Measurements from ENCODE around the gene PAX1.

DNA sequence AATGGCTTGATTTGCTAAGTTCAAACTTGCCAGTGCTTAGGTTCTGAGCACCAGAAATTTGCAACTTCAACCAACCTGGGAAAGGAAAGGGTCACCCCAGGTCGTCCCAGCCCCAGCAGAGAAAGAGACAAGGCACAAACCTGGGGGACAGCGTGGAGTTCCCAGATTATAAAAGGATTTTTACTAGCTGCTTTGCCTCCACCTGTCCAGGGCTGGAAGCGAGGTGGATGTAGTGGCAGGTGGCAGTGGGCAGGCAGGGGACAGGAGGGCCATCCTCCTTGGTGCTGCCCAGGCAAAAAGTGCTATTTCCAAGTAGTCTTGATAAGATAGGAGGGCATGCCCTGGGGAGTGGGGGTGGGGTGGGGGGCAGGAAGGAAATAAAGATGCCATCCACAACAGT lies 4.9 kb downstream of the PAX1 start:
- TF ChIP-seq, protein P1, sequence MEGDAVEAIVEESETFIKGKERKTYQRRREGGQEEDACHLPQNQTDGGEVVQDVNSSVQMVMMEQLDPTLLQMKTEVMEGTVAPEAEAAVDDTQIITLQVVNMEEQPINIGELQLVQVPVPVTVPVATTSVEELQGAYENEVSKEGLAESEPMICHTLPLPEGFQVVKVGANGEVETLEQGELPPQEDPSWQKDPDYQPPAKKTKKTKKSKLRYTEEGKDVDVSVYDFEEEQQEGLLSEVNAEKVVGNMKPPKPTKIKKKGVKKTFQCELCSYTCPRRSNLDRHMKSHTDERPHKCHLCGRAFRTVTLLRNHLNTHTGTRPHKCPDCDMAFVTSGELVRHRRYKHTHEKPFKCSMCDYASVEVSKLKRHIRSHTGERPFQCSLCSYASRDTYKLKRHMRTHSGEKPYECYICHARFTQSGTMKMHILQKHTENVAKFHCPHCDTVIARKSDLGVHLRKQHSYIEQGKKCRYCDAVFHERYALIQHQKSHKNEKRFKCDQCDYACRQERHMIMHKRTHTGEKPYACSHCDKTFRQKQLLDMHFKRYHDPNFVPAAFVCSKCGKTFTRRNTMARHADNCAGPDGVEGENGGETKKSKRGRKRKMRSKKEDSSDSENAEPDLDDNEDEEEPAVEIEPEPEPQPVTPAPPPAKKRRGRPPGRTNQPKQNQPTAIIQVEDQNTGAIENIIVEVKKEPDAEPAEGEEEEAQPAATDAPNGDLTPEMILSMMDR (IDR thresholded peaks at IDR 0.05), result no peak
- no peak for TF ChIP-seq POLR2A (IDR thresholded peaks at IDR 0.05)

Measured in esophagus squamous epithelium (tissue), 4 donors.